Spinal cord (tissue), 10 donors: Measurements from ENCODE around the gene B4GALNT4. TPM values are rescaled to one million over a fixed set of nuclear protein-coding genes. Genes with fewer than 3 reads are reported as not detected.
A peak's percentile ranks its signal among the peaks of the same experiment; 100 is the strongest.
"Not testable (repeated sequence)": the region's sequence is repeated elsewhere in the genome, so short reads cannot be mapped to it uniquely, and the experiment has no call there.

Experiments
- DNase-seq, 6 donors: peaks; one replicate each; pipeline versions ENCODE4 v3.0.0 to v3.0.0-alpha.2; 2013 to 2015; ENCODE audit warnings: low spot score in 6 of 6, low read depth in 4 of 6
- H3K27ac ChIP-seq: one replicate; pipeline ENCODE4 v1.5.1; 2013; ENCODE audit warnings: low read depth, low read length, control low read depth
- H3K27me3 ChIP-seq: one replicate; pipeline ENCODE4 v1.6.1; 2013; ENCODE audit warnings: low read length; ENCODE audit not compliant: control insufficient read depth, insufficient read depth
- H3K36me3 ChIP-seq: one replicate; pipeline ENCODE4 v1.6.1; 2013; ENCODE audit warnings: low read length; ENCODE audit not compliant: control insufficient read depth, insufficient read depth
- H3K4me1 ChIP-seq: one replicate; pipeline ENCODE4 v1.6.1; 2013; ENCODE audit warnings: low read length; ENCODE audit not compliant: control insufficient read depth, insufficient read depth
- H3K4me3 ChIP-seq: one replicate; pipeline ENCODE4 v1.5.1; 2013; ENCODE audit warnings: low read depth, low read length, control low read depth
- H3K9me3 ChIP-seq: one replicate; pipeline ENCODE4 v1.6.1; 2013; ENCODE audit warnings: low read length; ENCODE audit not compliant: control insufficient read depth, insufficient read depth
- WGBS: methylation state at CpG from one replicate; pipeline ENCODE4 v1.1.5; 2013; ENCODE audit warnings: missing lambda C conversion rate; ENCODE audit not compliant: insufficient coverage; 5-methylcytosine and 5-hydroxymethylcytosine counted together
- polyA plus RNA-seq, 2 donors: library from polyadenylated mRNA; unstranded; fragments of 120-200 nt; gene quantifications; one replicate each; pipeline ENCODE4 v1.2.1, GENCODE V29; 2013; ENCODE audit not compliant: insufficient read length in 2 of 2
- total RNA-seq, 2 donors: library from RNA; depleted of rRNA in 1 of 2; stranded (reverse); fragments of 120-200 nt in 1 of 2; fragments of >200 nt in 1 of 2; gene quantifications; one replicate each; pipeline versions ENCODE4 v1.2.3 to v1.2.4, GENCODE V29; 2013 to 2014
- donor health status: healthy.

B4GALNT4 gene
- total and polyA plus RNA-seq, 4 donors, result 27.0 to 192 (median 124) TPM

DNA sequence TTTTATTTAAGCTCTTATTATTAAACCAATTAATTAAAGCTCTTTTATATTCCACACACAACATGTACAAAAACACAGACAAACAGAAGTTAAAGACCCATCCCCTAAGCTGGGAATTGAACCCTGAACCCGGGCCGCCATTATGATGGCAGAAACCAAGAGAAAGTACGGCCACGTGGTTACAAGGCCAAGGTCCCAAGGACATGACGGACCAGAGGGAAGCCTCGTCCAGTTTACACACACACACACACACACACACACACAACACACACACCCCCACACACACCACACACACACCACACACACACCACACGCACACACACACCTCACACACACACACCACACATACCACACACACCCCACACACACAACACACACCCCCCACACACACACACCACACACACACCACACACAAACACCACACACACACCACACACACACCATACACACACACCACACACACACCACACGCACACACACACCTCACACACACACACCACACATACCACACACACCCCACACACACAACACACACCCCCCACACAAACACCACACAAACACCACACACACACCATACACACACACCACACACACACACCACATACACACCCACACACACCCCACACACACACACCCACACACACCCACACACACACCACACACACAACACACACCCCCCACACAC lies 19.9 kb upstream of the B4GALNT4 start:
- H3K4me1 ChIP-seq, result peaks cover 28% of the 10 kb centered on the region
- 76% methylated on average over 4 of the region's 8 CpGs for WGBS
- not testable (repeated sequence) for H3K27me3 ChIP-seq, H3K4me3 ChIP-seq, DNase-seq, H3K27ac ChIP-seq, H3K36me3 ChIP-seq, H3K9me3 ChIP-seq

DNA sequence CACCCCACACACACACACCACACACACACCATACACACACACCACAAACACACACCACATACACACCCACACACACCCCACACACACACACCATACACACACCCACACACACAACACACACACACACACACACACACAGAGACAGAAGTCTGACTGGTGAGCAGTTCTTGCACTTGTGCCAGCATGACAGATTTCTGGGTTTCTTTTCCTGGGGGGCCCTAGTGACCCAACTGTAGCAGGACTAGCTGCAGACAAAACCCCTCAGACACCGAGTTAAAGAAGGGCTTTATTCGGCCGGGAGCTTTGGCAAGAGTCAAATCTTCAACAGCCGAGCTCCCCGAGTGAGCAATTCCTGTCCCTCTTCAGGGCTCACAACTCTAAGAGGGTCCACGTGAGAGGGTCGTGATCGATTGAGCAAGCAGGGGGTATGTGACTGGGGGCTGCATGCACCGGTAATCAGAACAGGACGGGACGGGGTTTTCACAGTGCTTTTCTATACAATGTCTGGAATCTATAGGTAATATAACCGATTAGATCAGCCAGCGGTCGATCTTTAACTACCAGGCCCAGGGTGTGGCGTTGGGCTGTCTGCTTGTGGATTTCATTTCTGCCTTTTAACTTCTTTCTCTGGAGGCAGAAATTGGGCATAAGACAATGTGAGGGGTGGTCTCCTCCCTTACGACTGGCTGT lies 19.1 kb upstream of the B4GALNT4 start:
- peak in 1 of 6 donors; percentile 57 for DNase-seq
- peaks cover 30% of the 10 kb centered on the region for H3K4me1 ChIP-seq
- H3K27ac ChIP-seq, result peak overlapping the region; percentile 0
- not testable (repeated sequence) for H3K36me3 ChIP-seq, H3K9me3 ChIP-seq, H3K27me3 ChIP-seq, H3K4me3 ChIP-seq
- 36% methylated on average over 9 of the region's 16 CpGs for WGBS

DNA sequence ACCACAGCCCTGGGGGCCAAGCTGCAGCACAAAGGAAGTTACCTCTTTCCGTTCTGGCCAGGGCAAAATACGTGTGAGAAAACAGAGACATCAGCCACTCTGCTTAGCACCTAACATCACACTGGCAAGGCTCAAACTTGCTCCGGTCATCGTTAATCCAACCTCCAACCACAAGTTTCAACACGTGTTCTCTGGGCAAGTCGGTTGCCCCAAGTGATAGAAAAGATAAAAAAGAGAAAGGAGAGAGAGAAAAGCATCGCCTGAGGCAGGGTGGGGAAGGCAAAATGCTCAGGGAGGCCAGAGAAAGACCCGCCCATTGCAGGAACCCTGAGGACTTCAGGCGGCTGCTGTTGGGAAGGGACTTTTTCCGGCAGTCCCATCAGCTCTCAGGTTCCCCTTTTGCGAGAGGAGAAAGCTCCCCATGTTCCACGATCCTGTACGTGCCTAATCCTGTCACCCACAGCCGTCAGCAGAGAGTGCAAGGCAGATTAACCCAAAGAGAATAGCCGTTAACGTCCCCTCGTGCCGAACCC lies 18.5 kb upstream of the B4GALNT4 start:
- Histone ChIP-seq H3K9me3 (no peaks in the 10 kb centered on the region), H3K4me1 (peaks cover 36% of the 10 kb centered on the region), H3K36me3 (no peaks in the 10 kb centered on the region), H3K27me3 (no peaks in the 10 kb centered on the region), H3K4me3 (no peak overlapping the region), H3K27ac (peak overlapping the region; percentile 0)
- no peak for DNase-seq
- WGBS, result 76% methylated on average over 14 of the region's 18 CpGs

DNA sequence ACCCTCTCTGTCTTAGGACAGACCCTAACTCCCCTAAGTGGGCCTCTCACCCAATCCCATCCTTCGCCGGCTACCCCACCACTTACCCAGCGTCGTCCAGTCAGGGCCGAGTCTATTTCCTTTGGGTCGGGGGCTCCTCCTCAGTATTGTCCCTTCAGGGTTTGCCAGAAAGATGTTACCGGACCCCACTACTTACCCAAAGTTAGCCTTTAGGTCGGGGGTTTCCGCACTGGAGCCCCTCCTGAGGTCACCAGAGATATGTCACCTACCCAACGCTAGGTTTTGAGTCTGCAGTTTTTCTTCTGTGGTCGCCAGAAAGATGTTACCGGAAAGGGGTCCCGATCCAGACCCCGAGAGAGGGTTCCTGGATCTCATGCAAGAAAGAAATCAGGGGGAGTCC lies 17.9 kb upstream of the B4GALNT4 start:
- Histone ChIP-seq H3K4me1 (peaks cover 38% of the 10 kb centered on the region), H3K4me3 (no peak overlapping the region), H3K27me3 (no peaks in the 10 kb centered on the region), H3K9me3 (no peaks in the 10 kb centered on the region), H3K36me3 (no peaks in the 10 kb centered on the region), H3K27ac (no peak overlapping the region)
- WGBS, result 91% methylated on average over 14 of the region's 14 CpGs
- no peak for DNase-seq

DNA sequence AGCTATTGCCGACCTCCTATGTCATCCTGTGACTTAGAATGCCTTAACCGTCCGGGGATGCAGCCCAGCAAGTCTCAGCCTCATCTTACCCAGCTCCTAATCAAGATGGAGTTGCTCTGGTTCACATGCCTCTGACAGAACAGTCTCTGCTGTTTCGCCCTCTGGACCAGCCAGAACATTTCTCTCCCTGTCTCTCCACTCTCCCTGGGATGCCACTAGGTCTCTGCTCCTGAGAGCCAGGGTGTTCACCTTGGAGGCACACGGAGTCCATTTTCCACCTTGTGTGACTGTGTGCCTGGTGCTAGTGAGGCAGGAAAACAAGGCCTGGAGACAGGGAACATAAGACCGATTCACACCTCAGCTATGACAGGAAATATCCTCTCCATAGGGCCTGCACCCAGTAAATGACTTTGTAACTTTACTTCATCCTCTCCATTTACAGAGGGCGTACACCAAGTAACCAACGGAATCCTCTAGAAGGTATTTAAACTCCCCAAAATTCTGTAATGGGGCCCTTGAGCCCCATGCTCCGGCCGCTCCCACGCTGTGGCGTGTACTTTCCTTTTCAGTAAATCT lies 16.8 kb upstream of the B4GALNT4 start:
- H3K27me3 ChIP-seq, result no peaks in the 10 kb centered on the region
- H3K4me3 ChIP-seq, result no peak overlapping the region
- H3K9me3 ChIP-seq, result no peaks in the 10 kb centered on the region
- 91% methylated on average over 10 of the region's 12 CpGs for WGBS
- peak overlapping the region; percentile 91 for H3K27ac ChIP-seq
- DNase-seq, result no peak
- peaks cover 38% of the 10 kb centered on the region for H3K4me1 ChIP-seq
- H3K36me3 ChIP-seq, result no peaks in the 10 kb centered on the region

DNA sequence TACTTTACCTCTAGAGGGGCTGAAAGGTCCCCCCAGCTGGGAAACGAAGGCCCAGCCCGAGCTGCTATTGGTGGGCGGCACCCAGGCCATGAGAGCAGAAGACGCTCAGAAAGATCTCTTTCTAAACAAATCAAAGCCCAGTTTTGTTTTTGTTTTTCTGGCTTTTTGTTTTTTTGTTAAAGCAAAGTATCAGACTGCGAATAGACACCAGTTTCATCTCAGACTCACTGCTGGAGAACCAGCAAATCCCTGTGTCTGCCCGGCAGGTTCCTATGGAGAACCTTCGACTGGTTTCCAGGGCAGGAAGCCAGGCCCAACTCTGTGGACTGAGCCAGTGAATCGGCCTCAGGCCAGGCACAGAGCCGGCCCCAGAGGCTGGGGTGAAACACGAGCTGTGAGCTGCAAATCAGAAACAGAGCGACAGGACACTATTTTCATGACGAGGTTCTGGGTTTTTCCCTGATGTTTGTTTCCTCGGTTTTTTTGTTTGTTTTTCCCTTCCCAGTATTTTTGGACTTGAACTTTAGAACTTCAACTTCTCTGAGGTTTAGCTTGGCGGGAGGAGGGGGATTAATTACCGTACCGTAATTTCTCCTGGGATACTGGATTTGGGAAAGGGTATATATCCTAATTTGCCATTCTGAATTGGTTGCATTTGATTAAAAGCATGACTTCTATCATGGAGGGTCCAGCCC lies 16.0 kb upstream of the B4GALNT4 start:
- Histone ChIP-seq H3K36me3 (no peaks in the 10 kb centered on the region), H3K4me1 (peaks cover 38% of the 10 kb centered on the region), H3K9me3 (no peaks in the 10 kb centered on the region), H3K27ac (peak overlapping the region; percentile 91), H3K4me3 (no peak overlapping the region), H3K27me3 (no peaks in the 10 kb centered on the region)
- WGBS, result 37% methylated on average over 9 of the region's 16 CpGs
- peak in 2 of 6 donors; percentile 49 to 88 for DNase-seq

DNA sequence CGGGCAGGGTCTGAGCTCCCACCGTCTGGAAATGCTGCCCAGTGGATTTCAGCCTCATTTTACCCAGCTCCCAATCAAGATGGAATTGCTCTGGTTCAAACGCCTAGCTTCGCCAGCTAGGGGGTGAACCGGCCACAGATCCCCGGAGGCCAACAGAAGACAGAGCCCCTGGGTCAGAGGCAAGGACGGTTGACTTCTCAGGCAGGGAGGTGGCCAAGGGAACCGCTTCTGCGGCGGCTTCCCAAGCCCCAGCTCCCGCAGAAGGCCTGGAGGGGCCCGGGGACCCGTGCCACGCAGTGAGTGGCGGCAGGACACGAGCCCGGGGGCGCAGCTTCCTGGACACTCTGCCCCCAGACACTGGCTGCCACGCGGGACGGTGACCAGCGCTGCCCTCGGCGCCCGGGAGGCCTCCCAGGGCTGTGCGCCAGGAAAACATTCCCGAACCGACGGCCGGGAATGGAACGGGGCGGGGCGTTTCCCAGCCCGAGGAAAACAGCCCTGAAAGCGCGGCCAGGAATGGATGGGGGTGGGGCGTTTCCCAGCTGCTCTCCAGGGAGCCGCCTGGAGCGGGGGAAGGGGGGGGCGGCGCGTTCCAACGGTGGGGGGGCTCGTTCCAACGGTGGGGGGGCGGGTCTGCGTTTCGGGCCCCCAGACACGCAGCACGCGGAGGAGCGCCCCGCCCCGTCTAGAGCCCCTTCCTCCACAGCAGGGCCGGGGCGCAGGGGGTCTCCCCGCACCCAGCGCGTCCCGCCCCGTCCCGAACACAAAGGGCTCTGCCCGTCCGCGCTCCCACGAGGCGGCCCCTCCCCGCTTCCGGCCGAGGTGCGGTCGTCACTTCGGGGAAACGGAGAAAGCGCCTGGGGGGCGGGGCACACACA lies 13.5 kb upstream of the B4GALNT4 start:
- DNase-seq, result peak in 2 of 6 donors; percentile 74 to 95
- Histone ChIP-seq H3K4me1 (peaks cover 29% of the 10 kb centered on the region), H3K27ac (peak overlapping the region; percentile 97), H3K9me3 (no peaks in the 10 kb centered on the region), H3K36me3 (no peaks in the 10 kb centered on the region), H3K4me3 (peak overlapping the region; percentile 18), H3K27me3 (no peaks in the 10 kb centered on the region)
- WGBS, result 6% methylated on average over 52 of the region's 76 CpGs

DNA sequence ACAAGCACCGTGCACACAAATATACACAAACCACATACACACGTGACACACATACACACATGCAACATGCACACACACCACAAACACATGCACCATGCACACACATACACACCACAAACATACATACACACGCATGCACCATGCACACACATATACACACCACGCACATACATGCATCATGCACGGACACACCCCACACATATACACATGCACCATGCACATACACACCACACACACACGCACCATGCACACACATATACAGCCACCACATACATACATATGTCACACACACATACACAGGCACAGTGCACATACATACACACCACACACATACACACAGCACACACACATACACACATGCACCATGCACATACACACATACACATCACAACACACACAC lies 12.7 kb upstream of the B4GALNT4 start:
- H3K9me3 ChIP-seq, result no peaks in the 10 kb centered on the region
- no peaks in the 10 kb centered on the region for H3K36me3 ChIP-seq
- H3K4me3 ChIP-seq, result no peak overlapping the region
- WGBS, result 82% methylated on average over 6 of the region's 6 CpGs
- no peaks in the 10 kb centered on the region for H3K27me3 ChIP-seq
- H3K4me1 ChIP-seq, result peaks cover 29% of the 10 kb centered on the region
- DNase-seq, result no peak
- H3K27ac ChIP-seq, result no peak overlapping the region

DNA sequence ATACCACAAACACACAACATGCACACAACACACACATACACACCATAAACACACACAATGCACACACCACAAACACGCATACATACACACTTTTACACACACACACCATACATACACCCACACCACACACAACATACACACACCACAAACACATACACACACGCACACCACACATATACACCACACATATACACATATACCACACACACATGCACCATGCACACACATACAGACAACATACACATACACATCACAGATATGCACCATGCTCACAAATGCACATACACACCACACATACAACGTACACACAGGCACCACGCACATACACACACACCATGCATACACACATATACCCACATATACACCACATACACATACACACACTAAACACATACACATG lies 11.7 kb upstream of the B4GALNT4 start:
- peaks cover 26% of the 10 kb centered on the region for H3K4me1 ChIP-seq
- 100% methylated on average over 4 of the region's 4 CpGs for whole genome bisulfite sequencing
- no peak overlapping the region for H3K4me3 ChIP-seq
- no peak overlapping the region for H3K27ac ChIP-seq
- no peak for DNase-seq
- H3K9me3 ChIP-seq, result no peaks in the 10 kb centered on the region
- no peaks in the 10 kb centered on the region for H3K36me3 ChIP-seq
- no peaks in the 10 kb centered on the region for H3K27me3 ChIP-seq
